Left lung (tissue), 10 donors: ENCODE measurements around the gene VPS25. TPM values are rescaled to one million over a fixed set of nuclear protein-coding genes. Genes with fewer than 3 reads are reported as not detected.
A peak's percentile ranks its signal among the peaks of the same experiment; 100 is the strongest.

Experiments
- ATAC-seq: fragments of 200-7000 bp; cut with Tn5 transposase; one replicate; pipeline ENCODE4 v1.9.1; 2020; ENCODE audit warnings: moderate library complexity
- DNase-seq, 4 donors: peaks; one replicate each; pipeline ENCODE4 v3.0.0-alpha.2; 2013 to 2020
- H3K27ac ChIP-seq, 2 donors: fragments of 200-600 bp; sonication (generic) in 1 of 2; one replicate each; pipeline versions ENCODE4 v1.5.0 to v1.8.0; 2020 to 2021
- H3K27me3 ChIP-seq, 2 donors: fragments of 200-600 bp; sonication (generic) in 1 of 2; one replicate each; pipeline versions ENCODE4 v1.5.0 to v1.8.0; 2020 to 2021
- H3K36me3 ChIP-seq, 2 donors: fragments of 200-600 bp; sonication (generic) in 1 of 2; one replicate each; pipeline versions ENCODE4 v1.5.0 to v1.8.0; 2020 to 2021
- H3K4me1 ChIP-seq, 2 donors: fragments of 200-600 bp; one replicate each; pipeline ENCODE4 v1.8.0; 2021
- H3K4me3 ChIP-seq, 2 donors: fragments of 200-600 bp; sonication (generic) in 1 of 2; one replicate each; pipeline versions ENCODE4 v1.5.0 to v1.8.0; 2020 to 2021; ENCODE audit warnings: mild to moderate bottlenecking in 1 of 2
- H3K9me3 ChIP-seq, 2 donors: fragments of 200-600 bp; sonication (generic) in 1 of 2; one replicate each; pipeline versions ENCODE4 v1.5.0 to v1.8.0; 2020 to 2021
- intact Hi-C, 2 donors: fragments of 100-400 bp; cut with DNase I; formaldehyde crosslinking; loops; one replicate each; pipeline versions ENCODE4 v1.11.2 to v1.14.2; 2022
- polyA plus RNA-seq, 6 donors: library from polyadenylated mRNA; unstranded; fragments of 120-200 nt; gene quantifications; one replicate each; pipeline ENCODE4 v1.2.1, GENCODE V29; 2013; ENCODE audit not compliant: insufficient read length in 6 of 6
- total RNA-seq, 2 donors: library from RNA; stranded (reverse); fragmentation: NEBNext Ultra II Directional; extraction: Animal tissue kit (Norgen Biotek cat#: 25700); gene quantifications; one replicate each; pipeline ENCODE4 v1.2.1, GENCODE V29; 2021
- TF ChIP-seq, protein P1 (sequence below), 2 donors: fragments of 200-600 bp; sonication (generic) in 1 of 2; IDR thresholded peaks; one replicate each; pipeline versions ENCODE4 v1.5.0 to v1.8.0; 2021; ENCODE audit warnings: antibody characterized with exemption in 2 of 2
- donor health status: DM: no; HTN: yes; CAD: no.
- donor health status: DM: no; HTN: no; CAD: no.

The VPS25 gene
- total and polyA plus RNA-seq, 8 donors: 54.8 to 72.7 (median 67.9) TPM

DNA sequence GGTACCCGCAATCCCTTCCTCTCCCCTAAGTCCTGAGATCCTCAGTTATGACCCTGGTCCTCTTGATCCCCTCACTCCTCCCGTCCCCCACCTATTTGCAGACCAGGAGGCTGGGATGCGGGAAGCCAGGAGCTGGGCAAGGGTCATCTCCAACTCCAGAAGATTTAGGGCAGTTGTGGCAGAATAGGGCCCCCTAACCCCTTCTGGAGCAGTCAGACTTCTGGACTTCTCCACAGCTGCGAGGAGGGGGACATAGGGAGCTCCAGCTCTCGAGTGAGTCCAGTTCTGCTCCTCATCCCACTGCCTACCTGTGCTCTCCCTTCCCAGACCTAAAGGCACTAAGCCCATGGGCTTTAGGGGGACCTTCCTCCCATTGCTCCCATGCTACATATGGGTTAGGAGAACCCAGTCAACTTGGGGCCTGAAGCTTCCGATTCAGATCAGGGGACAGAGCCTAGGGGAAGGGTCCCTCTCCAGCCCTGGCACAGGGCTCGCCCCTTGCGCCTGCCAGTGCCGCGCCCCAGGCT is 8.5 kb downstream of the VPS25 start:
- no peak overlapping the region for H3K4me3 ChIP-seq
- peaks cover 62 to 71% of the 10 kb centered on the region in 2 donors for H3K27me3 ChIP-seq

DNA sequence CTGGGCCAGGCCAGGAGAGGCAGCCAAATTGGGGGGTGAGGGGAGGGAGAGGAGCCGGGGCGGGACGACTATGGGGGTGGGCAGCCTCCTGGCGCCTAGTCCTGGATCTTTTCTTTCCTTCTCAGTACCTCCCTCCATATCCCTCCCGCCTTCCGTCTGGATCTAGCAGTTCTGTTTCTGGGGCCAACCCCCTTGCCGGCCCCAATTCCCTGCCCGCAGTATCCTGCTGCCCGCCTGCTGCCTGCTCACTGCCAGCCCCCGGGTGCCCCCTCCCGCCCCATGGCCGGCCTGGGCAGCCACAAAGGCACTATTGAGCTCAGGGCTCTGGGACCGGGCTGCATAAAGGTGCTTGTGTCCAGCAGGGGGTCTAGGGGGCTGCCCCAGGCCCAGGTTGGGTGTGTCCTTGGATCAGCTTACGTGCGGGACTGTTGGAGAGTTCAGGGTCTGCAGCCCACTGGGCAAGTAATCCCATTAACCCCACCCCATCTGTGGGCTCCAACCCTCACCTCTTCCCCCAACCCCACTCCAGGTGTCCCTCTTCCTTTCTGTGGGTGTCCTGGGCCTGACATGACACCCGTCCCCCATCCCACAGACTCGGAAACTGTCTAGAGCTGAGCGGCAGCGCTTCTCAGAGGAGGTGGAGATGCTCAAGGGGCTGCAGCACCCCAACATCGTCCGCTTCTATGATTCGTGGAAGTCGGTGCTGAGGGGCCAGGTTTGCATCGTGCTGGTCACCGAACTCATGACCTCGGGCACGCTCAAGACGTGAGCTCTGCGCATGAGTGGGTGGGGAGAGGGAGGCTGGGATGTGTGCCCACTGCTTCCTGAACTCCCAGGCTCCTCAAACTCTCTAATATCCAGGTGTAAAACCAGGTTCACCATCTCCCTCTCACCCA is 9.2 kb downstream of the VPS25 start:
- H3K36me3 ChIP-seq: peaks cover 0 to 25% of the 10 kb centered on the region in 2 donors
- no peak for ATAC-seq
- intact Hi-C loops: no loop called here
- H3K27ac ChIP-seq: no peak overlapping the region
- no peak overlapping the region for H3K4me3 ChIP-seq
- peaks cover 6 to 27% of the 10 kb centered on the region in 2 donors for H3K4me1 ChIP-seq
- TF ChIP-seq, protein P1, sequence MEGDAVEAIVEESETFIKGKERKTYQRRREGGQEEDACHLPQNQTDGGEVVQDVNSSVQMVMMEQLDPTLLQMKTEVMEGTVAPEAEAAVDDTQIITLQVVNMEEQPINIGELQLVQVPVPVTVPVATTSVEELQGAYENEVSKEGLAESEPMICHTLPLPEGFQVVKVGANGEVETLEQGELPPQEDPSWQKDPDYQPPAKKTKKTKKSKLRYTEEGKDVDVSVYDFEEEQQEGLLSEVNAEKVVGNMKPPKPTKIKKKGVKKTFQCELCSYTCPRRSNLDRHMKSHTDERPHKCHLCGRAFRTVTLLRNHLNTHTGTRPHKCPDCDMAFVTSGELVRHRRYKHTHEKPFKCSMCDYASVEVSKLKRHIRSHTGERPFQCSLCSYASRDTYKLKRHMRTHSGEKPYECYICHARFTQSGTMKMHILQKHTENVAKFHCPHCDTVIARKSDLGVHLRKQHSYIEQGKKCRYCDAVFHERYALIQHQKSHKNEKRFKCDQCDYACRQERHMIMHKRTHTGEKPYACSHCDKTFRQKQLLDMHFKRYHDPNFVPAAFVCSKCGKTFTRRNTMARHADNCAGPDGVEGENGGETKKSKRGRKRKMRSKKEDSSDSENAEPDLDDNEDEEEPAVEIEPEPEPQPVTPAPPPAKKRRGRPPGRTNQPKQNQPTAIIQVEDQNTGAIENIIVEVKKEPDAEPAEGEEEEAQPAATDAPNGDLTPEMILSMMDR (IDR thresholded peaks at IDR 0.05): no peak
- no peaks in the 10 kb centered on the region for H3K9me3 ChIP-seq
- peaks cover 63 to 78% of the 10 kb centered on the region in 2 donors for H3K27me3 ChIP-seq
- DNase-seq: no peak

More for the DNA sequence above, 8.5 kb downstream of the VPS25 start:
- Histone ChIP-seq H3K9me3 (no peaks in the 10 kb centered on the region), H3K36me3 (peaks cover 0 to 33% of the 10 kb centered on the region in 2 donors), H3K4me1 (peaks cover 6 to 27% of the 10 kb centered on the region in 2 donors), H3K27ac (no peak overlapping the region)
- DNase-seq (no peak), ATAC-seq (no peak)
- TF ChIP-seq, protein P1 (IDR thresholded peaks at IDR 0.05): no peak
- intact Hi-C loops: no loop called here

DNA sequence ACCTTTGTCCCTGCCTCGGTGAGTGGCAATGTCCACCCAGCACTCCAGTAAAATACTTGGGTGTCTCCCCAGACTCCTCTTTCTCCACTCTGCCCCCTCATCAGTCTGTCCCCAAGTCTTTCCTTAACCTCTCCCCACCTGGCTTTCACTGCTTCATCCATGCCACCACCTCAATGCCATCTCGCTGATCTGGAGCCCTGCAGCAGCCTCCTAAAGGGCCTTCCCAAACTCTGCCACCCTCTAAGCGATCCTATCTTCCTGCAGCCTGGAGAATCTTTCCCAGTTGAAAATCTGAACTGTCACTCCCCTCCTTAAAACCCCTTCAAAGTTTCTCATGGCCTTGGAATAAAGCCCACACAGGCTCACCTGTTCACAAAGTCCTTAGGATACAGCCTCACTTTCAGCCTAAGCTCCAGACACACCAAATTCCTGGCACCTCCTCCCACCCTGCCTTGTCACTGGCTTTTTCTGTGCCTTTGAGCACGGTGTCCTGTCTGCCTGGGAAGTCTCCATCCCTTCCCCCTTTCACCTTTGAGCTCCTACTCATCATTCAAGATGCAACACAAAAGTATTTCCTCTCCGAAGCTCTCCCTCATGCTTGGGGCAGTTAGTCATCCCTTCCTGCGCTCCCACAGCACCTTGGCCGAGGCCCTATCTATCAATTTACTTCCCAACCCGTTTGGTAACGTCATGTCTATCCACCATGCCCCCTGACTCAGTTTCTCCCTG is 10.0 kb downstream of the VPS25 start:
- DNase-seq: no peak
- no peak overlapping the region for H3K4me3 ChIP-seq
- no peak overlapping the region for H3K27ac ChIP-seq
- TF ChIP-seq, protein P1 (IDR thresholded peaks at IDR 0.05): no peak
- ATAC-seq: no peak
- peaks cover 63 to 86% of the 10 kb centered on the region in 2 donors for H3K27me3 ChIP-seq
- peaks cover 0 to 17% of the 10 kb centered on the region in 2 donors for H3K36me3 ChIP-seq
- H3K9me3 ChIP-seq: no peaks in the 10 kb centered on the region
- intact Hi-C loops: no loop called here
- peaks cover 6 to 27% of the 10 kb centered on the region in 2 donors for H3K4me1 ChIP-seq

- no peak overlapping the region for H3K4me3 ChIP-seq
- peaks cover 63 to 89% of the 10 kb centered on the region in 2 donors for H3K27me3 ChIP-seq
- ATAC-seq (no peak), DNase-seq (no peak)
- H3K4me1 ChIP-seq: peaks cover 6 to 27% of the 10 kb centered on the region in 2 donors
- TF ChIP-seq, protein P1 (IDR thresholded peaks at IDR 0.05): no peak
- no peak overlapping the region for H3K27ac ChIP-seq
- intact Hi-C loops: no loop called here
- no peaks in the 10 kb centered on the region for H3K9me3 ChIP-seq
- peaks cover 0 to 12% of the 10 kb centered on the region in 2 donors for H3K36me3 ChIP-seq
Measured at GRCh38 chr17:42783791-42784138, 10.5 kb downstream of the VPS25 start.

GRCh38 chr17:42784409-42784808 is 11.2 kb downstream of the VPS25 start:
- Histone ChIP-seq H3K27me3 (peaks cover 63 to 89% of the 10 kb centered on the region in 2 donors), H3K4me1 (peaks cover 6 to 27% of the 10 kb centered on the region in 2 donors), H3K4me3 (no peak overlapping the region), H3K27ac (no peak overlapping the region), H3K36me3 (peaks cover 0 to 6% of the 10 kb centered on the region in 2 donors), H3K9me3 (no peaks in the 10 kb centered on the region)
- TF ChIP-seq, protein P1 (IDR thresholded peaks at IDR 0.05): no peak
- intact Hi-C loops: no loop called here
- ATAC-seq (no peak), DNase-seq (peak in 1 of 4 donors; percentile 80)
